Measurements from ENCODE around the gene RFT1. TPM values are rescaled to one million over a fixed set of nuclear protein-coding genes. Genes with fewer than 3 reads are reported as not detected.

RFT1 gene
- total RNA-seq, 1 donor from 2014 or later, result 32.4 TPM

- peaks cover 22% of the 10 kb centered on the region for H3K4me1 Mint-ChIP-seq
- TF ChIP-seq, protein P1, sequence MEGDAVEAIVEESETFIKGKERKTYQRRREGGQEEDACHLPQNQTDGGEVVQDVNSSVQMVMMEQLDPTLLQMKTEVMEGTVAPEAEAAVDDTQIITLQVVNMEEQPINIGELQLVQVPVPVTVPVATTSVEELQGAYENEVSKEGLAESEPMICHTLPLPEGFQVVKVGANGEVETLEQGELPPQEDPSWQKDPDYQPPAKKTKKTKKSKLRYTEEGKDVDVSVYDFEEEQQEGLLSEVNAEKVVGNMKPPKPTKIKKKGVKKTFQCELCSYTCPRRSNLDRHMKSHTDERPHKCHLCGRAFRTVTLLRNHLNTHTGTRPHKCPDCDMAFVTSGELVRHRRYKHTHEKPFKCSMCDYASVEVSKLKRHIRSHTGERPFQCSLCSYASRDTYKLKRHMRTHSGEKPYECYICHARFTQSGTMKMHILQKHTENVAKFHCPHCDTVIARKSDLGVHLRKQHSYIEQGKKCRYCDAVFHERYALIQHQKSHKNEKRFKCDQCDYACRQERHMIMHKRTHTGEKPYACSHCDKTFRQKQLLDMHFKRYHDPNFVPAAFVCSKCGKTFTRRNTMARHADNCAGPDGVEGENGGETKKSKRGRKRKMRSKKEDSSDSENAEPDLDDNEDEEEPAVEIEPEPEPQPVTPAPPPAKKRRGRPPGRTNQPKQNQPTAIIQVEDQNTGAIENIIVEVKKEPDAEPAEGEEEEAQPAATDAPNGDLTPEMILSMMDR (conservative IDR thresholded peaks at IDR 0.05), result no peak
- H3K36me3 Mint-ChIP-seq (ENCODE audit: low read depth), result no peaks in the 10 kb centered on the region
- no peaks in the 10 kb centered on the region for H3K9me3 Mint-ChIP-seq
- H3K4me3 Mint-ChIP-seq, result peak overlapping the region; percentile 70
- H3K27me3 Mint-ChIP-seq (ENCODE audit: low read depth), result peaks cover 44% of the 10 kb centered on the region
- H3K27ac Mint-ChIP-seq (ENCODE audit: unreplicated experiment), result no peak overlapping the region
- no peak for DNase-seq (ENCODE audit: low read depth, low spot score)
Measured at GRCh38 chr3:53159156-53160060, 29.2 kb upstream of the RFT1 start.

- DNase-seq (ENCODE audit: low read depth, low spot score), result no peak
- Mint-ChIP-seq H3K4me1 (peaks cover 22% of the 10 kb centered on the region), H3K4me3 (peak overlapping the region; percentile 65), H3K9me3 (no peaks in the 10 kb centered on the region), H3K27me3 (ENCODE audit: low read depth) (peaks cover 44% of the 10 kb centered on the region), H3K36me3 (ENCODE audit: low read depth) (no peaks in the 10 kb centered on the region), H3K27ac (ENCODE audit: unreplicated experiment) (no peak overlapping the region)
- TF ChIP-seq, protein P1 (conservative IDR thresholded peaks at IDR 0.05), result no peak
Measured at GRCh38 chr3:53158765-53159155, 28.5 kb upstream of the RFT1 start.

DNA sequence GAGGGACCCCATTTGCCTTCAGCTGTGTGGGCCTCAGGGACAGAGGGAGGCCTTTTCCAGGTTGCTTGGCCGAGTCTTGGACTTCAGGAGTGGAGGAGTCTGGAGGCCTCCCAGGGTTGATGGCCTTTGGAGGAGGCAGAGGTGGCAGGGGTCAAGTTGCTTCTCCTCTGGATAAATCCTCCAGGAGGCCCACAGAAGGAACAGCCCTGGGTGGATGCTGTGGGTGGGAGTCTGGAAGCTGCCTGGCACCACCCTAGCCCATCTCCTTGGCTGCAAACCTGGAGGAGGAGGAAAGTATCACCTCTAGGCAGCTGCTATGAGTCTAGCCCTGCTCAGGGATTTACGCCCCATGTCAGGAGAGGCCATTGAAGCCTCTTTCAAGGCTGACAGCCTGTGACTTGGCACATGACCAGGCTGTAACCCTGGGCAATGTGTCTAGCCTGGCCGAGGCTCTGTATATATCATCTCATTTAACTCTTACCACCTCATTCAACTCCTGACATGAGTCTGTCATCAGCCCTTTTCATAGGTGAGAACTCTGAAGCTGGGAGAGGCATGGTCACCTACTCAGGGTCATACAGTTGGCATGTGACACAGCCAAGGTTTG lies 27.8 kb upstream of the RFT1 start:
- peak overlapping the region; percentile 31 for H3K4me3 Mint-ChIP-seq
- TF ChIP-seq, protein P1 (conservative IDR thresholded peaks at IDR 0.05), result no peak
- H3K36me3 Mint-ChIP-seq (ENCODE audit: low read depth), result no peaks in the 10 kb centered on the region
- H3K27me3 Mint-ChIP-seq (ENCODE audit: low read depth), result peaks cover 44% of the 10 kb centered on the region
- no peak overlapping the region for H3K27ac Mint-ChIP-seq (ENCODE audit: unreplicated experiment)
- DNase-seq (ENCODE audit: low read depth, low spot score), result no peak
- H3K9me3 Mint-ChIP-seq, result no peaks in the 10 kb centered on the region
- peaks cover 15% of the 10 kb centered on the region for H3K4me1 Mint-ChIP-seq

DNA sequence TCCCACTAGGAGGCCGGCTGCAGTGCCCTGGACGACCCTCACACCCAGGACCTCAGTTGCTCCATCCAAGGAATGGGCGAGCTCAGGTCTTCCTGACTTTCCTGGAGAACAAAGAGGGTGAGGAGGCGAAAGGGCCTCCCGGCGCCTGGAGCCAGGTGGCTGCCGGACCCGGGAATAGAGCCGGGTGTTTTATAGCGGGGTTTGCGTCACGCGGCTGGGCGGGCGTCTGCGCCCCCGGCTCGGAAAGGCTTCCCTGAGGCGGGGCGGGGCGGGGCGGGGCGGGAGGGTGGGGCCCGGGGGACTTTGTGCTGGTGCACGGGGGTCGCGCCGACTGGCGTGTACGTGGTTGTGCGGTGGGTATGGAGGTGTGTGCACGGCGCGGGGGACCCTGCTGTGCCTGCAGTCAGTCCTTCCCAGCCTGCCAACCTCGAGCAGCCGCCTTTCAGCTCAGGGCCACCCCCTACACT lies 26.2 kb upstream of the RFT1 start:
- Mint-ChIP-seq H3K27ac (ENCODE audit: unreplicated experiment) (no peak overlapping the region), H3K4me3 (no peak overlapping the region), H3K36me3 (ENCODE audit: low read depth) (no peaks in the 10 kb centered on the region), H3K4me1 (peaks cover 6% of the 10 kb centered on the region), H3K9me3 (no peaks in the 10 kb centered on the region), H3K27me3 (ENCODE audit: low read depth) (peaks cover 35% of the 10 kb centered on the region)
- TF ChIP-seq, protein P1 (conservative IDR thresholded peaks at IDR 0.05), result no peak
- DNase-seq (ENCODE audit: low read depth, low spot score), result no peak

DNA sequence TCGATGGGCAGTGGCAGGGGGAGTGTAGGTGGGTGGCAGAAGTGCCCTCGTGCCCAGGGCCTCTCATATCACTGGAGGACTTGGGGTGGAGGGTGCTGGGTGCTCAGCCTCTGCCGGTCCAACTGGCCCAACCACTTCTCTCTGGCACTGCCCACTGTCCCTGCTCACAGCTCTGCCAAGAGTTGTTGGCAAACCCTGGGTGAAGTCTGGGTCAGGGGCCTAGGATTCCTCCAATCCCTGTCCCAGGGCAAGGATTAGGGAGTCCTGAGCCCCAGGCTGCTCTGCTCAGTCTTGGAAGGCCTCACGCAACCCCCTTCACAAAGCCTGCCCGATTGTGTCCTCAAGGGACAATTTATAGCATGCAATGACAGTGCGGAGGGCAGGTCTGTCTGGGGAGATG lies 25.5 kb upstream of the RFT1 start:
- H3K9me3 Mint-ChIP-seq, result no peaks in the 10 kb centered on the region

More for the DNA sequence above, 25.5 kb upstream of the RFT1 start:
- no peak for DNase-seq (ENCODE audit: low read depth, low spot score)
- TF ChIP-seq, protein P1 (conservative IDR thresholded peaks at IDR 0.05), result no peak
- peak overlapping the region; percentile 35 for H3K27ac Mint-ChIP-seq (ENCODE audit: unreplicated experiment)
- H3K4me3 Mint-ChIP-seq, result no peak overlapping the region
- peaks cover 33% of the 10 kb centered on the region for H3K27me3 Mint-ChIP-seq (ENCODE audit: low read depth)
- H3K4me1 Mint-ChIP-seq, result peaks cover 6% of the 10 kb centered on the region
- no peaks in the 10 kb centered on the region for H3K36me3 Mint-ChIP-seq (ENCODE audit: low read depth)

Data from neural crest cell (in vitro differentiated cells).